ENCODE measurements around the gene TDRD9. TPM values are rescaled to one million over a fixed set of nuclear protein-coding genes. Genes with fewer than 3 reads are reported as not detected.

Gene TDRD9
- total RNA-seq, 1 experiment from 2014 or later: not detected

GRCh38 chr14:104076743-104077142 lies 148.5 kb downstream of the TDRD9 start:
- TF ChIP-seq POLR2AphosphoS5 (IDR thresholded peaks at IDR 0.05; ENCODE audit: low read depth, low read length): no peak
- no peak for TF ChIP-seq SIN3A (IDR thresholded peaks at IDR 0.05; ENCODE audit: borderline replicate concordance, insufficient read depth, low read depth, low read length)
- no peak for TF ChIP-seq CTCF (IDR thresholded peaks at IDR 0.05)
- no peak for TF ChIP-seq TCF7L2 (IDR thresholded peaks at IDR 0.05; ENCODE audit: low read depth, low read length)
- TF ChIP-seq REST (IDR thresholded peaks at IDR 0.05; ENCODE audit: insufficient read depth in 1 of 2, low read depth in 2 of 2, low read length in 1 of 2): no peak
- H3K4me1 ChIP-seq (ENCODE audit: control insufficient read depth, insufficient read depth, low read length): 0 out of 2 replicates have a peak, but pooled peaks cover 3% of the 10 kb centered on the region
- CTCF ChIA-PET: no interaction called here
- H3K36me3 ChIP-seq (ENCODE audit: control insufficient read depth, insufficient read depth, low read length): no peaks in the 10 kb centered on the region
- no peak overlapping the region for H3K4me3 ChIP-seq (ENCODE audit: low read depth in 2 of 2, low read length in 2 of 2)
- H3K9me3 ChIP-seq (ENCODE audit: control insufficient read depth, insufficient read depth, low read depth, low read length): no peaks in the 10 kb centered on the region
- DNase-seq (ENCODE audit: low read depth, low spot score): no peak
- no TSS peak for BruUV-seq (replicated peaks)
- intact Hi-C loops (cut with micrococcal nuclease; ENCODE audit: unreplicated experiment) (loop anchor here (10.0 kb wide), 2 partner anchors 488 to 558 kb away; no protein-coding TSS in a partner anchor), in situ Hi-C loops (cut with HindIII; ENCODE audit: low pct_unique_long_range_greater_than_20kb, low sequenced_read_pairs) (no loop called here)
- ATAC-seq: no peak
- POLR2A ChIA-PET: no interaction called here
- no peaks in the 10 kb centered on the region for H3K27me3 ChIP-seq (ENCODE audit: control insufficient read depth, insufficient read depth, low read length)
- H3K27ac ChIP-seq (ENCODE audit: low read length): no peak overlapping the region

- H3K4me3 ChIP-seq (ENCODE audit: low read depth in 2 of 2, low read length in 2 of 2): no peak overlapping the region
- no peaks in the 10 kb centered on the region for H3K36me3 ChIP-seq (ENCODE audit: control insufficient read depth, insufficient read depth, low read length)
- peak; percentile 81 for DNase-seq (ENCODE audit: low read depth, low spot score)
- no peaks in the 10 kb centered on the region for H3K9me3 ChIP-seq (ENCODE audit: control insufficient read depth, insufficient read depth, low read depth, low read length)
- H3K27me3 ChIP-seq (ENCODE audit: control insufficient read depth, insufficient read depth, low read length): no peaks in the 10 kb centered on the region
- no TSS peak for BruUV-seq (replicated peaks)
- 0 out of 2 replicates have a peak, but pooled peaks cover 3% of the 10 kb centered on the region for H3K4me1 ChIP-seq (ENCODE audit: control insufficient read depth, insufficient read depth, low read length)
- H3K27ac ChIP-seq (ENCODE audit: low read length): no peak overlapping the region
- in situ Hi-C loops (cut with HindIII; ENCODE audit: low pct_unique_long_range_greater_than_20kb, low sequenced_read_pairs): no loop called here
- ChIA-PET POLR2A (no interaction called here), CTCF (interaction anchor here (0.6 to 1.0 kb wide), 6 partner anchors 52 to 580 kb away, joined by 3 to 4 read pairs (median 3); no protein-coding TSS in a partner anchor)
- peak; percentile 96 for ATAC-seq
- TF ChIP-seq REST (IDR thresholded peaks at IDR 0.05; ENCODE audit: insufficient read depth in 1 of 2, low read depth in 2 of 2, low read length in 1 of 2) (no peak), CTCF (IDR thresholded peaks at IDR 0.05) (peak; percentile 99), SIN3A (IDR thresholded peaks at IDR 0.05; ENCODE audit: borderline replicate concordance, insufficient read depth, low read depth, low read length) (no peak), POLR2AphosphoS5 (IDR thresholded peaks at IDR 0.05; ENCODE audit: low read depth, low read length) (no peak)
- intact Hi-C loops (cut with micrococcal nuclease; ENCODE audit: unreplicated experiment): loop anchor here (2.0 to 10.0 kb wide), 3 partner anchors 53 to 557 kb away; no protein-coding TSS in a partner anchor
These were observed 149.8 kb downstream of the TDRD9 start for GRCh38 chr14:104078031-104078455.

All from Panc1 (cell line).